Ishikawa (cell line): ENCODE data around the gene TGFBR3L.

Experiments used
- CEBPB ChIP-seq: IDR thresholded peaks from 2 replicates; pipeline ENCODE4 v1.6.1; 2012
- CREB1 ChIP-seq: IDR thresholded peaks from 2 replicates; pipeline ENCODE4 v1.6.1; 2012; ENCODE audit warnings: low read depth
- EGR1 ChIP-seq: IDR thresholded peaks from 2 replicates; pipeline ENCODE4 v1.6.1; 2012
- EP300 ChIP-seq: IDR thresholded peaks from 2 replicates; pipeline ENCODE4 v1.6.1; 2012; ENCODE audit warnings: borderline replicate concordance
- FOXM1 ChIP-seq: IDR thresholded peaks from 2 replicates; pipeline ENCODE4 v1.6.1; 2012; ENCODE audit warnings: low read depth, borderline replicate concordance
- MAX ChIP-seq: IDR thresholded peaks from 2 replicates; pipeline ENCODE4 v1.6.1; 2012
- NFIC ChIP-seq: IDR thresholded peaks from 2 replicates; pipeline ENCODE4 v1.6.1; 2012
- RAD21 ChIP-seq: IDR thresholded peaks from 2 replicates; pipeline ENCODE4 v1.6.1; 2012; ENCODE audit warnings: low read depth
- REST ChIP-seq: IDR thresholded peaks from 2 replicates; pipeline ENCODE4 v1.6.1; 2012; ENCODE audit warnings: low read depth, mild to moderate bottlenecking
- TAF1 ChIP-seq: IDR thresholded peaks from 2 replicates; pipeline ENCODE4 v1.6.1; 2012; ENCODE audit warnings: low read depth, mild to moderate bottlenecking
- TCF12 ChIP-seq: IDR thresholded peaks from 2 replicates; pipeline ENCODE4 v1.6.1; 2012; ENCODE audit warnings: low read depth
- TEAD4 ChIP-seq: IDR thresholded peaks from 2 replicates; pipeline ENCODE4 v1.6.1; 2012
- USF1 ChIP-seq: IDR thresholded peaks from 2 replicates; pipeline ENCODE4 v1.6.1; 2012
- YY1 ChIP-seq: IDR thresholded peaks from 2 replicates; pipeline ENCODE4 v1.6.1; 2012; ENCODE audit warnings: low read depth
- ZBTB7A ChIP-seq: IDR thresholded peaks from 2 replicates; pipeline ENCODE4 v1.6.1; 2012; ENCODE audit warnings: low read depth

Gene TGFBR3L

GRCh38 chr19:7888145-7888825 lies 26.3 kb upstream of the TGFBR3L start, which contains the start of gene LRRC8E:
Gene LRRC8E, plus strand, starts transcription at chr19:7888510. Its CDS starts 7,094 bp downstream, at chr19:7895604.
- peak; percentile 18; the same call in 1 of the 2 replicates for TF ChIP-seq EGR1
- no peak for TF ChIP-seq CEBPB
- TF ChIP-seq CREB1, result no peak
- no peak for TF ChIP-seq NFIC
- TF ChIP-seq TEAD4, result no peak
- peak; percentile 37; the same call in 1 of the 2 replicates for TF ChIP-seq MAX
- peak; percentile 77 for TF ChIP-seq ZBTB7A
- TF ChIP-seq USF1, result no peak
- TF ChIP-seq TAF1, result peak; percentile 56

GRCh38 chr19:7888826-7889217 lies 25.8 kb upstream of the TGFBR3L start:
- TF ChIP-seq CREB1 (no peak), ZBTB7A (no peak), USF1 (no peak), TEAD4 (no peak), CEBPB (no peak), REST (no peak), FOXM1 (no peak), RAD21 (no peak), EP300 (no peak), TCF12 (no peak), TAF1 (no peak), NFIC (no peak), EGR1 (no peak), YY1 (no peak), MAX (no peak)

- TF ChIP-seq ZBTB7A (0 out of 2 replicates have a peak, but pooled peaks have one; percentile 52), MAX (no peak), EGR1 (0 out of 2 replicates have a peak, but pooled peaks have one; percentile 6), NFIC (peak; percentile 36; the same call in 1 of the 2 replicates), CEBPB (no peak), FOXM1 (no peak), TEAD4 (no peak), USF1 (no peak), EP300 (no peak), TCF12 (no peak; the same call in 1 of the 2 replicates), TAF1 (peak; percentile 35; the same call in 1 of the 2 replicates), RAD21 (no peak), REST (no peak), CREB1 (no peak), YY1 (no peak)
These were observed 19.9 kb upstream of the TGFBR3L start for GRCh38 chr19:7894612-7895309.

- TF ChIP-seq EGR1 (no peak), FOXM1 (no peak), CREB1 (no peak), TAF1 (no peak), YY1 (no peak), TCF12 (no peak), USF1 (no peak), ZBTB7A (no peak), MAX (no peak), RAD21 (no peak), EP300 (no peak), CEBPB (no peak), REST (no peak), NFIC (no peak)
These were observed 19.1 kb upstream of the TGFBR3L start for GRCh38 chr19:7895565-7895964.
